Pons (tissue), 1 donor: ENCODE results near the gene MANBA.
"Not testable (repeated sequence)": the region's sequence is repeated elsewhere in the genome, so short reads cannot be mapped to it uniquely, and the experiment has no call there.

Experiments
- DNase-seq: peaks from one replicate; pipeline ENCODE4 v3.0.0-alpha.2; 2016; ENCODE audit warnings: low spot score

MANBA gene

DNA sequence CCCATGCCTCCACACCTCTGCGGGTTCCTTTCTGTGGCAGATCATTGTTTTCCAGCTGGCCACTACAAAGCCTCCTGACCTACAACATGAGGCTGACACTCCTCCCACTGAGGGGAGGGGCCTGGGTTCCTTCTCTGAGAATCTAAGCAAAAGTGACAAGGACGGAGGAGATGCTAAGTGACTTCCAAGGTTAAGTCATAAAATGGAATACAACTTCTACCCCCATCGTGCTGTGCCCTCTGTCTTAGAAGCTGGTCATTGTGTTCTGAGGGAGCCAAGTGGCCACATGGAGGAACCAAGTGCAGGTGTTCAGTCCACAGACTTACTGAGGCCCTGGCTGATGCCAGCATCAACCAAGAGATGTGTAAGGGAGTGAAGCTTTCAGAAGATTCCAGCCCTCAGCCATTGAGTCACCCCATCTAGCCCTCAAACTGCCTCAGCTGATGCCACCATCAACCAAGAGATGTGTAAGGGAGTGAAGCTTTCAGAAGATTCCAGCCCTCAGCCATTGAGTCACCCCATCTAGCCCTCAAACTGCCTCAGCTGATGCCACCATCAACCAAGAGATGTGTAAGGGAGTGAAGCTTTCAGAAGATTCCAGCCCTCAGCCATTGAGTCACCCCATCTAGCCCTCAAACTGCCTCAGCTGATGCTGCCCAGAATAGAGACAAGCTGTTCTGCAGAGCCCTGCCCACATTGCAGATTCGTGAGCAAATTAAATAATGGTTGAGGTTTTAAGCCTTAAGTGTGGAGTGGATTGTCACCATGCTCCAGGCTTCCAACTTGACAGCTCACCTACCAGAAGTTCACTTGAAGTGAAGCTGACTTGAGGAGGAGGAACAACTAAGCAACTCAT lies 140.8 kb downstream of the MANBA start:
- DNase-seq: not testable (repeated sequence)

DNA sequence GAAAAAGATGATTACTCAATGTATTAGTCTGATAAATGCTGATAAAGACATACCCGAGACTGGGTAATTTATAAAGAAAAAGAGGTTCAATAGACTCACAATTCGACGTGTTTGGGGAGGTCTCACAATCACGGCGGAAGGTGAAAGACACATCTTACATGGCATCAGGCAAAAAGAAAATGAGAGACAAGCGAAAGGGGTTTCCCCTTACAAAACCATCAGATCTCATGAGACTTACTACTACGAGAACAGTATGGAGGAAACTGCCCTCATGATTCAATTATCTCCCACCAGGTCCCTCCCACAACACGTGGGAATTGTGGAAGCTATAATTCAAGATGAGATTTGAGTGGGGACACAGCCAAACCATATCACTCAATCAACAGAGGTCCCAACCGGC lies 141.7 kb downstream of the MANBA start:
- DNase-seq: not testable (repeated sequence)

DNA sequence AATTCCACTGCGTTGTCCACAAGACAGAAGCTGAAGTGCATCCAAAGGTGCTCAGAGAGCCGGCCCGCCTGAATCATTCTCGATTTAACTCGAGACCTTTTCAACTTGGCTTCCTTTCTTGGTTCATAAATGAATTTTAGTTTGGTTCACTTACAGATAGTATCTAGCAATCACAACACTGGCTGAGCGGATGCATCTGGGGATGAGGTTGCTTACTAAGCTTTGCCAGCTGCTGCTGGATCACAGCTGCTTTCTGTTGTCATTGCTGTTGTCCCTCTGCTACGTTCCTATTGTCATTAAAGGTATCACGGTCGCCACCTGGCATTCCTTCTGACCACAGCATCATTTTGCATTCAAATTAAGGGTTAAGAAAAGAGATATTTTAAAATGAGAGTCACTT lies 144.1 kb downstream of the MANBA start:
- DNase-seq: no peak

DNA sequence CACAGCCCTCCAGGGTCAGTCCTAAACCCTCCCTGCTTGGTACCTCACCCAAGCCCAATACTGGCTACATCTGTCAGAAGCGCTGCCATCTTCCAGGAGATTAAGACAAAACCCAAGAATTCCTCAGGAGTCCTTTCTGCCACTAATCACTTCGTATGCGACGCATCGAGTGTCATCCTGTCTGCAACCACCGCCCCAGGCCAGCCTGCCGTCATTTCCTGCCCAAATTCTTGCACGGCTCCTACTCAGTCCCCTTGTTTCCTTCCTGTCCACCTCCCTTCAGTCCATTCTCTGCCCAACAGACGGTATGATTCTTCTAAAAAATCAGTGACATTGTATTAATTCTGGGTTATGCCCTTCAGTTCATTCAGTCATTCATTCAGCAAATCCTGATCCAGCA lies 146.0 kb downstream of the MANBA start:
- no peak for DNase-seq

DNA sequence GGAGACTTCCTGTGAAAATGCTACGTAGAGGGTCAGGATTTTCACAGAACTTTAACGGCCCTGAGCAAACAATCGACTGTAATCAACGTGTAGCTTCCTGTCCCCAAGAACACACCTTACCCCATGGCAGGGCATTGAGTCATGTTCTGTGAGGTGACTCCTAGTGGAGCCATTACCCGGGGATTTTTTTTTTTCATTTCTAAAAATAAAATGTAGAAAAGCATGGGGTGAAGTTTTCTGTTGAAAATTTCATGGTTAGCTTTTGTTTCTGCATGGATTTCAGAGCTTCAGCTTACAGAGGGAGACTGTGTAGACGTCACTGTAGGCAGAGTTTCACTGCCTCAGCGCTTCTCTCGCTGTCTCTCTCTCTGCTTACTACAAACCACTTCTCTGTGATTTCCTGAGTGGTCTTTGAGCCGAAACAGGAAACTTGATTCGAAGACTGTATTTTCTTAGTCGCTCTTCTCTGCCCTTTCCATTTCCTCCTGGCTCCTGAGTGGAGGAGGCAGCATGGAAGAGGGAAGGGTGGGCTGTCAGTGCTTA lies 147.9 kb downstream of the MANBA start:
- no peak for DNase-seq

DNA sequence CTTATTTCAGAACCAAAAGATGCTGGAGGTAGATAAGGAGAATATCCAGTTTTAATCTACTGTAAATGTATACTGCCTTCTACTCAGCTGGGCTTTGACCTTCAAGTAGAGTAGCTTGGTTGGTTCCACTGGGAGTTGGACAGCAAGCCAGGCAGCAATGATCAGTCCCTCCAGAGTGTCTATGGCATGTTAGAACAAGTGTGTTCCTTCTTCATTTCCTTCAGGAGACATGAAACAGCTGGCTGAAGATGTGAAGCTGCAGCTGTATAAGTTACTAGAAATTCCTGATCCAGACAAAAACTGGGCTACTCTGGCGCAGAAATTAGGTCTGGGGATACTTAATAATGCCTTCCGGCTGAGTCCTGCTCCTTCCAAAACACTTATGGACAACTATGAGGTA lies 148.6 kb downstream of the MANBA start:
- no peak for DNase-seq

DNA sequence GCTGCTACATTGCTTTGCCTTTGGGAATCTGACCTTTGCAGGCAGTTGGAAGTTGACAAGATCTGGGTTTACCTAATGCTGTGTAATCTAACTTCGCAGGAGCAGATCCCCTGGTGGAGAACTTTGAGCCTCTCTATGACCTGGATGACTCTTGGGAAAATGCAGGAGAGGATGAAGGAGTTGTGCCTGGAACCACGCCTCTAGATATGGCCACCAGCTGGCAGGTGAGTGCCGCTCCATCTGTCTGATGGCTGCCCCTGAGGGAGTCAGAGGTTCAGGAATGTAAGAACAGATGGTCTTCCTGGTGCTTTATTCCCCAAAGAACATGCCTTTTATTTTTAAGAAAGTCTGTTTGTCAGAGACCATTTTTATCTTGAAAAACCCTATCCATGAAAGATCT lies 150.3 kb downstream of the MANBA start:
- no peak for DNase-seq

DNA sequence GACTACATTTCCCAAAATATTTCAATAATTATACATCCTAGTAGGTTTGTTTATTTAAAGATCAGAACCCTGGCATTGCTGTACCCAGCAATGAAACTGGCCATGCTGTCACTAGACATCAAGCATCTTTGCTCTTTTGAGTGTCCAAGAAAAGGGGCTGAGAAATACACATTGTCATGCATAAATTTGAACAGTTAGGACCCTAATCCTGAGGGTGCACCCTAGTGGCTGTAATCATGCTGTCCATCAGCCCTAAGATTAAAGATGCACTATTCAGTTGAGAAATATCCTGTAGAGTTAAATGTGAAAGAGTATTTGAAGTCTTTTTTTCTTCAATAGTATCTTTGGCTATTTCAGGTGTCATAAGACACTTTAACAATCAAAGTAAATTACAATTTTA lies 150.8 kb downstream of the MANBA start:
- peak; percentile 39 for DNase-seq

DNA sequence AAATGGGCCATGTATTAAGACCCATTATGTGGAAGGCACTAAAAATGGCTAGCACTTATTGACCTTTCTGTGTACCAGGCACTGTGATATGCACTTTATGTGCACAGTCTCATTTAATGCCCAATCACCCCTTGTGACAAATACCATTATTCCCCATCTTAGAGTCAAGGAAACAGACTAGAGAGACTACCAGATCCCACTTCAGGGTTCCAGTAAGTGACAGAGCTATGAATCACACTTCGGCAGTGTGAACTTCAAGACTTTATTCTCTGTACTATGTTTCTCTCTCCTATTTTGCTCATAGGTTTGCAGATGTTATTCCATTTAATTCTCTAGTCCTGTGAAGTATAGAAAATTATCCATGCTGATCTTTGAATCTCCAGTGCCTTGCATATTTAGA lies 152.6 kb downstream of the MANBA start:
- no peak for DNase-seq

DNA sequence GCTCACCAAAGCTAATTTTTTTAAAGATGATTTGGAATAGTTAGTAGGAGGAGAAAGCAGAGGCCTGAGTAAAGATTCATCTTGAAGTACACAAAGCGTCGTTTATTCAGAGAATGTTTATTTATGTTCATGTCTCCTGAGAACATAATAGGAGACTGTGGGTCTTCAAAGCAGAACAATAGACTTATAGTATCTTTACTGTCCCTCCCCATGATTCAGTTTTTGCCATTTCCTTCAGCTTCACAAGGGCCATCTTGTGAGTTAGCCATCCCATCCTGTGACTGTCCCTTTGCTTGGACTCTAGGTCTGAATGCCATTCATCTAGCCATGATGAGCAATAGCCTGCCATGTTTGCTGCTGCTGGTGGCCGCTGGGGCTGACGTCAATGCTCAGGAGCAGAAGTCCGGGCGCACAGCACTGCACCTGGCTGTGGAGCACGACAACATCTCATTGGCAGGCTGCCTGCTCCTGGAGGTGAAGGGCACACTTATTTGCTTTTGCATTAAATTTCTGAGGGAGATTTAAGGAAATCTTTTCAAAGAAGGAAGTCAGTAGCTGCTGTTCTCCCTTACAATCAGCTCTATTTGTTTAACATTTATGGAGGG lies 153.8 kb downstream of the MANBA start:
- peak; percentile 75 for DNase-seq

DNA sequence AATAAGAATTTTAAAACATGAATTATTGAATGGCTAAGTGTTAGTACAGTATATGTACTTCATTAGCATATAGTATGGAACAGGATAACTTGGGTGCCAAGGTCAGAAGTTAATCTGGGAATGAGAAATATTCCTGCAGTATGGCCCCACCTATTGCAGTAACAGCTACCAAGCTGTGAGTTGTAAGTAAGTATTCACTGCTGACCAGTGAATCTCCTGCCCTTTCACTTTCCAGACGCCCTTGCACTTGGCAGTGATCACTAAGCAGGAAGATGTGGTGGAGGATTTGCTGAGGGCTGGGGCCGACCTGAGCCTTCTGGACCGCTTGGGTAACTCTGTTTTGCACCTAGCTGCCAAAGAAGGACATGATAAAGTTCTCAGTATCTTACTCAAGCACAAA lies 154.5 kb downstream of the MANBA start:
- DNase-seq: no peak

DNA sequence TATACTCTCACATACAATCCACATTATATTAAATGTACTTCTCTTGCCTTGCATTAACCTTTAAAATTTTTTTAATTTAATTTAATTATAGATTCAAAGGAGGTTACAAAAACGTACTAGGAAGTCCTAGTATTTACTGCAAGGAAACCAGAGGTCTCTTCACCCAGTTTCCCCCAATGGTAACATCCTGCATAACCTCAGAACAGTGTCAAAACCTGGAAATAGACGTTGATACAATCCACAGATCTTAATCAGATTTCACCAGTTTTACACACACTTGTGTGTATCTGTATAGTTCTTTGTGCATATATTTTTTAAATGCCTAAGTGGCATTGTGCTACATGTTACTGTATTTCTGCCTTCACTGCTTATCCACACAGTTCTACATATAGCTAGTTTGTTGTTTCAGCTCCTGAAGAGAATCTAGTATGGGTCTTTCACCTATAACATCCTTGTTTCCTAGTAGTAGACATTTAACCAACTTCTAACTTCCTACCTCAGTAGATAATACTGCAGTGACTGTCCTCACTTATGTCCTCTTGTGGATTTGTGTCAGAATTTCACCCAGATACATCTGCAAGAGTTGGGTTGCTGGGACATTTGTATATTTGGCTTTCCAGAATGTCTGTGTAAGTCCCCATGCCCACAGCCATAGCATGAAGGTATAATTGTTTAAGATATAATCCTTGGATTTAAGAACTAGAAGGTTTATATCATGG lies 156.4 kb downstream of the MANBA start:
- no peak for DNase-seq

DNA sequence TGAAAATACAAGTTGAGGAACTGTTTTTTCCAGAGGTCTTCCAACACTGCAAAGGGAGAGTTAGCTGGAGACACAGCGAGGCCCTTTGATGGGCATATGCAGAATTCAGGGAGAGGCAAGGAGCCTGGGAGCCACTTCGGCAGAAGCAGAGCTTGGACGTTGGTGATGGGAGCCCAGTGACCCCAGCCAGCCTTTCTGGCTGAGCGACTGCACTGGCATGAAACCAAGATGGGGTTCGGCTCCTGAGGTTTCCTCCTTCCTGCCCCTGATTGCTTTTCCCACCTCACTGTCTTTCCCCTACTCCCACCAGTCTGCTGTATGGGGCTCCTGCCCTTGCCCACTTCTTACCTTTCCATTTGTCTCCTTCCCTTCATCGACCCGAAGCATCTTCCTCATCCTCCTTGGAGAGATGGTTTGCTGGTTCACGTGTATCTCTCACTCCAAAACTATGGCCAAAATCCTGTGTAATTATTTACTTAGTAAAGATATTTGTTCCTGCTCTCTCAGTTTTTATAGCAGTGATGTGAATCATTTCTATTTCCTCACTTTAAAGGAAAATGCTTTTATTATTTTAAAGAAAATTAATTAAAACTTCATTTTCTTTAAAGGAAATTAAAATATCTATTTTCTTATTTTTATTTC lies 159.1 kb downstream of the MANBA start:
- no peak for DNase-seq

DNA sequence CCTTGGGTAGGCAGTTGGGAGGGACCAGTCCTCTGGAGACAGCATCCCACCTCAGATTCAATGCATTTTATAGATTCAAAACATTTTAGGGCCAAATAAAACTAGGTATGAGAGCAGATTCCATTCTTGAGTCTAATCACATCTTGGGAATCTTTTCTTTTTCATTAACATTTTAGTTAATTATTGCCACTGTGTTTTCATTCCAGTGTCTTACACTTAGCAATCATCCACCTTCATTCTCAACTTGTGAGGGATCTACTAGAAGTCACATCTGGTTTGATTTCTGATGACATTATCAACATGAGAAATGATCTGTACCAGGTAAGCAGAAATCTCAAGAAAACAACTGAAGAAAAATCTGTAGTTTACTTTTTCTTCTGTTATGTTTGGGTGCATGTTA lies 160.1 kb downstream of the MANBA start:
- DNase-seq: no peak

DNA sequence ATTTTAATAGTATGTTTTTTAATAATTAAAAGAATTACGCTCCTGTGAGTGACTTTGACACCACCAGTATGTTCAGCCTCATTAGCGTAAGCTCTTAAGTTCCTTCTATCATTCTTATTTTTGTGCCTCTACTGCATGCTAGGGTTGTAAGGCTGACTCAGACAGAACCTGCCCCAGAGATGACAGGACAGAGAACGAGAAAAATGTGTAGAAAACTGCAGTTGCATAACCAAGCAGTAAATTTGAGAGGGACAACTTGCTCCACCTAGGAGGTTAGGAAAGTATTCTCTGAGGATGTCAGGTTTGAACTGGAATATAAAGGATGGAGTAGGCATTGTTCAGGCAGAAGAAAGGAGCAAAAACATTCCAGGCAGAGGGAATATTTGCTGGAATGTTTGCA lies 160.9 kb downstream of the MANBA start:
- DNase-seq: no peak

DNA sequence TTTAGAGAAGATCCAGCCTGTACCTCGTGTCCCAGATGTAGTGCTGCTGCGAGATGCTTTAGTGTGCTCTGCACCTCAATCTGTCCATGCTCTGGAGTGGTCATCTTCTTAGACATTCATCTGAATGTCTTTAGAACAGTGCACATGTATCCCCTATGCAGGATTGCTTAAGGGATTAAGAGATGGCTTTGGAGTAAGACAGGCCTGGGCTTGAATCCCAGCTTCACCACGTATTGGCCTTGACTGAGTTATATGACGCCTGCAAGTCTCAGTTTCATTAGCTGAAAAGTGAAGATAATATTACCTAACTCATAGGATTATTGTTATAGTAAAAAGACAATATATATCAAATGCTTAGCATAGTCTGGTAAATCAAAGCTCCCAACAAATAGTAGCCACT lies 161.3 kb downstream of the MANBA start:
- DNase-seq: no peak

DNA sequence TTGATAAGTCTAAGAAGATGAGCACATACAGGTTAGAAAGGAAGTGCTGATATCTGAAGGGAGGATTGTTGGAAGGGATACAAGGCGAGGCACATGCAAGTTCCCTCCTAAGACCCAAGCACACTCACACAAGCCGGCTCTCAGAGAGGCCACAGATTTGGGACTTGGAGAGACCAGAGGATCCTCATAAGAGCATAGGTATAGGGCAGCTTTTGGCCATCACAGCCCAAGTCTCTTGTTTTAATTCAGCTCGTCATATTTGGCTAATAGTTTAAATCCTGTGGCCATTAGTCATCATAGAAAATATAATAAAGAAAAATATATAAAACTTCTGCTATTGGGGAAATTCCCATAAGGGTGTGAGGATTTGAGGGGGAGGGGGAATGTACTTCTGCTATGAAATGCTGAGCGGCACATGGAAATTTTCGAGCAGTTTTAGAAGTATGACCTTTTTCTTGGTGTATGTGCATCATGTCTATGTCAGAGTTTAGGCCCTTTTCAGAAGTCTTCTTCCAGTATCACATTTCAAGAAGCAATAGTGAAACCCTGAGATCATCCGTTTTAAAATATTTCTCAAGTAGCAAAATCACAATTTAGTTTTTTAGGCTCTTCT lies 161.9 kb downstream of the MANBA start:
- DNase-seq: no peak

DNA sequence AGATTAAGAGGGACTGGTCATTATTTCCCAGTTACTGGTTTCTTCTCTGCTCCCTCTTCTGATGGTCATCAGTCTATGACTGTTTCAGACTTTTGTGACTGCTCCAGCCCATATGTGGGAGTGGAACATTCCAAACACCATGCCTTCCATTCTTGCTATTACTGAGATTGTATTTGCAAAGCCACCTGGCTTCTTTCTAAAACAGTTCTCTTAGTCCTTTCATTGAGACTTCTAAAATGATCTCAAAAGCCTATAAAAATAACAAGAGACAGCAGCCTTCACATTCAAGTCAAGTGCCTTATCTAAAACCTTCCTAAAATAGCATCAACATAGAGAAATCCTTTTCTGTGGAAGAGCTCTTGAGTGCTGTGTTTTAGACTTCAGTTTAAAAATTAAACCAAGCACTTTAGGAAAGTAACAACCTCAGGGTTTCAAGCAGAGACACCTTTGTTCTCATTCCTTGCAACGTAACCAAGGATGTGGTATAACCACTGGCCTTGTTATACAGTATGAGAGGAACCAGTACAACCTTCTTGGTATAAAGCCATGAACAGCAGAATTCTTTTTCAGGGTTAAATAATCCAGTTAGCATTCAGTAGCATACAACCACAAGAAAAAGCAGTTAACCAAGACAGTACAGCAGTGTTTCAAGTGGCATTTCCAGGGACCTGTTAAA lies 162.5 kb downstream of the MANBA start:
- no peak for DNase-seq

DNA sequence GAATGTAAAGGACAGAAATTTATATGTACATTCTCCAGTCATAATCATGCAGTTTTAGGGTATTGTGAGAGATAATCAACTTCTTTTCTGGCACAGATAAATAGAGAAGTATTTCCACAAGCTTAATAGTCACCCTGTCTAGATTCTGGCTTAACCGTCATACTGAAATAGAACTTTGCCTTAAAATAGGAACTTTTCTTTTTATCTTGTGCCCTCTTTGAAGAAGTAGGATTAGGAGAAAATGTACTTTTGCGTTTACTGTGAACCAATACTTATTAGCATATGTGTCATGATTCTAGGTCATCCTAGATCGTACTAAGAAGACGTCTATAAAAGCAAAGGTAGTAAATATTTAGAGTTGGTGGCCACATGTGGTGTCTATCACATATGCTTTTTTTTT lies 164.2 kb downstream of the MANBA start:
- no peak for DNase-seq

DNA sequence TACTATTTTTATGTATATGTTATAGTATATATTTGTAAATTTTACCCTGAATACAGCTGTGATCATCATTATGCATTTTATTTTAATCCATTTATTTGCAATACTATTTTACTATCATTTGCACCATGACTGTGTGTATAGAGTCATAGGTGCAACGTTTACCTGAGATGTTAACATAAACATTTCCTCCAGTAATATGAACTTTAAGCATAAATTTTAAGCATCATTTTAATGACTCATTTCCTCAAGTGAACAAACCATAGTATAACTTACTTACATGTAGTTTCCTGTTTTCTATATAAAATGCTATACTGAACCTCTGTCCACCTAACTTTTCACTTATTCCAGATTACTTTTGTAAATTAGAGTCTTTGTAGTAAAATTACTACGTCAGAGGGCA lies 166.8 kb downstream of the MANBA start:
- no peak for DNase-seq

DNA sequence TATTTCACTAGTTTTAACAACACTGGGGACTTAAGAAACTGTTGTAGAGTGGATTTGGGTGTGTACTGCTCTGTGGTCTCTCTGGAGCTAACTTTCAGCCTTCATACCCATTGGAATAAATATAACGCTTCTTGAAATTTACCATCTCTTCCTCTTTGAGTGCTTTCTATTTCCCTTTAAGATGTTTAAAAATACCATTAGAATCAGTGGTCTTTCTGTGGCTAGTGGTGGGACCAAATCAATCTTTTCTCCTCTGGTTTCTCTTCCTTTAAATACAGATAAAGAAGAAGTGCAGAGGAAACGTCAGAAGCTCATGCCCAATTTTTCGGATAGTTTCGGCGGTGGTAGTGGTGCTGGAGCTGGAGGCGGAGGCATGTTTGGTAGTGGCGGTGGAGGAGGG lies 167.6 kb downstream of the MANBA start:
- peak; percentile 66 for DNase-seq
